Cortex of kidney (tissue), 1 donor: ENCODE measurements around the gene MXD4.
"Not testable (repeated sequence)": the region's sequence is repeated elsewhere in the genome, so short reads cannot be mapped to it uniquely, and the experiment has no call there.

ENCODE experiments used
- DNase-seq: peaks from one replicate; lab custom pipeline; 2025; lab: John Stamatoyannopoulos, UW

MXD4 gene

GRCh38 chr4:2275044-2275397, 13.1 kb upstream of the MXD4 start:
- DNase-seq, result not testable (repeated sequence)

GRCh38 chr4:2274320-2275043, 12.6 kb upstream of the MXD4 start:
- no peak for DNase-seq

- no peak for DNase-seq
Measured at GRCh38 chr4:2273657-2274319, 11.9 kb upstream of the MXD4 start.

GRCh38 chr4:2273221-2273620, 11.3 kb upstream of the MXD4 start:
- no peak for DNase-seq

- no peak for DNase-seq
Measured at GRCh38 chr4:2272828-2273120, 10.9 kb upstream of the MXD4 start.

GRCh38 chr4:2272026-2272827, 10.3 kb upstream of the MXD4 start:
- no peak for DNase-seq

GRCh38 chr4:2271279-2272025, 9.5 kb upstream of the MXD4 start:
- DNase-seq, result no peak

- no peak for DNase-seq
Measured at GRCh38 chr4:2270341-2271165, 8.6 kb upstream of the MXD4 start.

- DNase-seq, result no peak
Measured at GRCh38 chr4:2269618-2270163, 7.8 kb upstream of the MXD4 start.

- DNase-seq, result no peak
Measured at GRCh38 chr4:2269206-2269531, 7.3 kb upstream of the MXD4 start.

- DNase-seq, result no peak
Measured at GRCh38 chr4:2268357-2269205, 6.7 kb upstream of the MXD4 start.

- DNase-seq, result no peak
Measured at GRCh38 chr4:2267841-2268240, 5.9 kb upstream of the MXD4 start.

- no peak for DNase-seq
Measured at GRCh38 chr4:2267320-2267811, 5.5 kb upstream of the MXD4 start.

- DNase-seq, result no peak
Measured at GRCh38 chr4:2266821-2267220, 4.9 kb upstream of the MXD4 start.

GRCh38 chr4:2266181-2266580, 4.3 kb upstream of the MXD4 start:
- no peak for DNase-seq

GRCh38 chr4:2265113-2266110, 3.5 kb upstream of the MXD4 start:
- DNase-seq, result no peak

GRCh38 chr4:2264481-2265041, 2.7 kb upstream of the MXD4 start:
- no peak for DNase-seq

GRCh38 chr4:2263926-2264321, 2.0 kb upstream of the MXD4 start:
- no peak for DNase-seq

- DNase-seq, result no peak
Measured at GRCh38 chr4:2262944-2263250, 988 bp upstream of the MXD4 start.
